ENCODE data around the gene EFS. TPM values are rescaled to one million over a fixed set of nuclear protein-coding genes. Genes with fewer than 3 reads are reported as not detected.
"Not testable (repeated sequence)": the region's sequence is repeated elsewhere in the genome, so short reads cannot be mapped to it uniquely, and the experiment has no call there.

EFS gene
- polyA plus RNA-seq, 1 donor (not counting 4 experiments of a cell fraction or from before 2014, with no cell fraction given): 1.4 TPM

DNA sequence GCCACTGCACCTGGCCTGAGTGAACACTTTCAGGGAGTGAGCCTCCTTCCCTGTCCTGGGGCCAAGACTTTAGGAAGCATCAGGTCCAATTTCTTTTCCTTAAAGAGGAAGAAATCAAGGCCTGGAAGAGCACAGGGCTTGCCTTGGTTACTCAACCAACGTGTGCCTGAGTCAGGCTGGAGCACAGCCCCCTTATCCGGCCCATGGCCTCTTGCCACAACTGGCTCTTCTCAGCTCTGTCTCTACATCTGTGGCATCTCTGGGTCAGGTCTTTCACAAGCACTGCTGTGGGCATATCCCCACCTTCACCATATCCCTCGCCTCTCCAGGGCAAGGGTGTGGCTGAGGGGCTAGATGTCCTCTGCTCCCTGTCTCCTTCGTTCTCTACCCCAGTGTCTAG, 36.3 kb upstream of the EFS start:
- dilution Hi-C loops (cut with MboI; ENCODE audit: extremely low pct_ligation_motif_present, low sequenced_read_pairs): no loop called here
- DNase-seq (ENCODE audit: low read depth, low spot score) (no peak), FAIRE-seq (no peak)
- H2AFZ ChIP-seq (ENCODE audit: control insufficient read depth, low read length): no peak overlapping the region
- no peaks in the 10 kb centered on the region for H3K4me1 ChIP-seq (ENCODE audit: control insufficient read depth, extremely low read depth, insufficient read depth, low read length)
- no peaks in the 10 kb centered on the region for H3K9me1 ChIP-seq (ENCODE audit: control insufficient read depth, extremely low read depth, insufficient read depth, low read length)
- TF ChIP-seq EZH2 (IDR thresholded peaks at IDR 0.05; ENCODE audit: low read length) (no peak), CTCF (optimal IDR thresholded peaks at IDR 0.05 in 1 of 3, IDR thresholded peaks at IDR 0.05 in 1 of 3, conservative IDR thresholded peaks at IDR 0.05 in 1 of 3; ENCODE audit: extremely low read depth in 1 of 3, insufficient read depth in 2 of 3, low read length in 3 of 3) (no peak)
- no peaks in the 10 kb centered on the region for H3K79me2 ChIP-seq (ENCODE audit: control insufficient read depth, insufficient read depth, low read length)
- H3K4me2 ChIP-seq (ENCODE audit: control insufficient read depth, extremely low read depth, insufficient read depth, low read depth, low read length): no peak overlapping the region
- H3K27me3 ChIP-seq (ENCODE audit: control insufficient read depth, extremely low read depth, insufficient read depth, low read length): peaks cover 8% of the 10 kb centered on the region
- H3K4me3 ChIP-seq (ENCODE audit: control insufficient read depth in 2 of 3, extremely low read depth in 1 of 3, insufficient read depth in 2 of 3, low read depth in 1 of 3, low read length in 3 of 3): no peak overlapping the region
- no peaks in the 10 kb centered on the region for H4K20me1 ChIP-seq (ENCODE audit: control insufficient read depth, extremely low read depth, insufficient read depth, low read length)
- no peak overlapping the region for H3K27ac ChIP-seq (ENCODE audit: control insufficient read depth, insufficient read depth, low read length)
- no peak overlapping the region for H3K9ac ChIP-seq (ENCODE audit: control insufficient read depth, extremely low read depth, insufficient read depth, low read length)
- H3K36me3 ChIP-seq (ENCODE audit: control insufficient read depth in 2 of 2, extremely low read depth in 1 of 2, insufficient read depth in 2 of 2, low read length in 2 of 2): no peaks in the 10 kb centered on the region
- H3K9me3 ChIP-seq (ENCODE audit: control insufficient read depth, low read depth, low read length): no peaks in the 10 kb centered on the region

DNA sequence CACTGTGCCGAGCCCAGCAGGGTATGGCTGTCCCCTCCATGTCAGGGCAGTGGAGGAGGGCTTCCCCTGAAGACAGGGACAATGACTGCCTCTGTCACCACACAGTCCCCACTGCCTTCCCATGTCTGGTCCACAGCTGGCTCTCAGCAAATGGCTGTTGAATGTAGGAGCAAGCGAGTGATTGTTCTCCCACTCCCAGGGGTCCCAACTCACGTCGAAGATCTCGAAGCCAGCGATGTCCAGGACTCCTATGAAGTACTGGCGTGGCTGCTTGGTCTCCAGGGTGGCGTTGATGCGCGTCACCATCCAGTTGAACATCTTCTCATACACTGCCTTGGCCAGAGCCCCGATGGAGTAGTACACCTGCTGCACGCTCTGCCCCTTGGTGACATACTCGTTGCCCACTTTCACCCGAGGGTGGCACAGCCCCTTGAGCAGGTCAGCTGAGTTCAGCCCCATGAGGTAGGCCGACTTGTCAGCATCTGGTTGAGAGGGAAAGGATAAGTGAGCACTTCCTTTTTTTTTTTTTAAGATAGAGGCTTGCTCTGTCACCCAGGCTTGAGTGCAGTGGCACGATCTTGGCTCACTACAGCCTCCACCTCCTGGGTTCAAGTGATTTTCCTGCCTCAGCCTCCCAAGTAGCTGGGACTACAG, 35.7 kb upstream of the EFS start:
- H3K36me3 ChIP-seq (ENCODE audit: control insufficient read depth in 2 of 2, extremely low read depth in 1 of 2, insufficient read depth in 2 of 2, low read length in 2 of 2); H3K9me3 ChIP-seq (ENCODE audit: control insufficient read depth, low read depth, low read length); H3K27ac ChIP-seq (ENCODE audit: control insufficient read depth, insufficient read depth, low read length); H3K4me2 ChIP-seq (ENCODE audit: control insufficient read depth, extremely low read depth, insufficient read depth, low read depth, low read length); H4K20me1 ChIP-seq (ENCODE audit: control insufficient read depth, extremely low read depth, insufficient read depth, low read length); dilution Hi-C loops (cut with MboI; ENCODE audit: extremely low pct_ligation_motif_present, low sequenced_read_pairs); H3K79me2 ChIP-seq (ENCODE audit: control insufficient read depth, insufficient read depth, low read length); H3K9me1 ChIP-seq (ENCODE audit: control insufficient read depth, extremely low read depth, insufficient read depth, low read length); H3K9ac ChIP-seq (ENCODE audit: control insufficient read depth, extremely low read depth, insufficient read depth, low read length); H3K4me1 ChIP-seq (ENCODE audit: control insufficient read depth, extremely low read depth, insufficient read depth, low read length); H3K27me3 ChIP-seq (ENCODE audit: control insufficient read depth, extremely low read depth, insufficient read depth, low read length); H2AFZ ChIP-seq (ENCODE audit: control insufficient read depth, low read length); H3K4me3 ChIP-seq (ENCODE audit: control insufficient read depth in 2 of 3, extremely low read depth in 1 of 3, insufficient read depth in 2 of 3, low read depth in 1 of 3, low read length in 3 of 3); DNase-seq (ENCODE audit: low read depth, low spot score); FAIRE-seq: not testable (repeated sequence)

- DNase-seq (ENCODE audit: low read depth, low spot score): no peak
- H3K9ac ChIP-seq (ENCODE audit: control insufficient read depth, extremely low read depth, insufficient read depth, low read length): no peak overlapping the region
- H4K20me1 ChIP-seq (ENCODE audit: control insufficient read depth, extremely low read depth, insufficient read depth, low read length): no peaks in the 10 kb centered on the region
- no peak for FAIRE-seq
- H3K9me3 ChIP-seq (ENCODE audit: control insufficient read depth, low read depth, low read length): no peaks in the 10 kb centered on the region
- dilution Hi-C loops (cut with MboI; ENCODE audit: extremely low pct_ligation_motif_present, low sequenced_read_pairs): no loop called here
- no peak overlapping the region for H3K4me3 ChIP-seq (ENCODE audit: control insufficient read depth in 2 of 3, extremely low read depth in 1 of 3, insufficient read depth in 2 of 3, low read depth in 1 of 3, low read length in 3 of 3)
- no peaks in the 10 kb centered on the region for H3K36me3 ChIP-seq (ENCODE audit: control insufficient read depth in 2 of 2, extremely low read depth in 1 of 2, insufficient read depth in 2 of 2, low read length in 2 of 2)
- H3K27me3 ChIP-seq (ENCODE audit: control insufficient read depth, extremely low read depth, insufficient read depth, low read length): peaks cover 8% of the 10 kb centered on the region
- TF ChIP-seq EZH2 (IDR thresholded peaks at IDR 0.05; ENCODE audit: low read length) (no peak), CTCF (optimal IDR thresholded peaks at IDR 0.05 in 1 of 3, IDR thresholded peaks at IDR 0.05 in 1 of 3, conservative IDR thresholded peaks at IDR 0.05 in 1 of 3; ENCODE audit: extremely low read depth in 1 of 3, insufficient read depth in 2 of 3, low read length in 3 of 3) (no peak)
- no peaks in the 10 kb centered on the region for H3K79me2 ChIP-seq (ENCODE audit: control insufficient read depth, insufficient read depth, low read length)
- H3K9me1 ChIP-seq (ENCODE audit: control insufficient read depth, extremely low read depth, insufficient read depth, low read length): no peaks in the 10 kb centered on the region
- H2AFZ ChIP-seq (ENCODE audit: control insufficient read depth, low read length): no peak overlapping the region
- H3K4me2 ChIP-seq (ENCODE audit: control insufficient read depth, extremely low read depth, insufficient read depth, low read depth, low read length): no peak overlapping the region
- H3K4me1 ChIP-seq (ENCODE audit: control insufficient read depth, extremely low read depth, insufficient read depth, low read length): no peaks in the 10 kb centered on the region
- H3K27ac ChIP-seq (ENCODE audit: control insufficient read depth, insufficient read depth, low read length): no peak overlapping the region
Measured at GRCh38 chr14:23399591-23399990, 34.6 kb upstream of the EFS start.
